ENCODE data around the gene TM4SF5. TPM values are rescaled to one million over a fixed set of nuclear protein-coding genes. Genes with fewer than 3 reads are reported as not detected.

TM4SF5 gene
- total RNA-seq, 2 experiments from 2014 or later = not detected

Other genes starting within 250 kb of the TM4SF5 start
- 100 to 1,000 TPM; 104 to 107 TPM for gene MYBBP1A, start 216.5 kb upstream of the TM4SF5 start, total RNA-seq
- not detected for gene GGT6, start 211.3 kb upstream of the TM4SF5 start, total RNA-seq
- not detected for gene SMTNL2, start 187.4 kb upstream of the TM4SF5 start, total RNA-seq
- gene ALOX15, start 130.2 kb upstream of the TM4SF5 start, total RNA-seq = not detected
- gene PELP1, start 67.7 kb upstream of the TM4SF5 start, total RNA-seq = 100 to 1,000 TPM; 108 to 117 TPM
- 100 to 1,000 TPM; 163 to 176 TPM for gene ARRB2, start 61.3 kb upstream of the TM4SF5 start, total RNA-seq
- 10 to 100 TPM; 19.0 to 23.8 TPM for gene MED11, start 40.5 kb upstream of the TM4SF5 start, total RNA-seq
- not detected for gene ZMYND15, start 32.1 kb upstream of the TM4SF5 start, total RNA-seq
- 1 to 10 TPM; 2.0 to 2.5 TPM for gene CXCL16, start 32.0 kb upstream of the TM4SF5 start, total RNA-seq
- gene VMO1, start 14.5 kb downstream of the TM4SF5 start, total RNA-seq = not detected
- gene GLTPD2, start 17.1 kb downstream of the TM4SF5 start, total RNA-seq = not detected
- 100 to 1,000 TPM; 131 to 139 TPM for gene PSMB6, start 24.3 kb downstream of the TM4SF5 start, total RNA-seq
- gene PLD2, start 35.3 kb downstream of the TM4SF5 start, total RNA-seq = 1 to 10 TPM; 6.2 to 6.8 TPM
- 10 to 100 TPM; 50.8 to 51.5 TPM for gene MINK1, start 61.5 kb downstream of the TM4SF5 start, total RNA-seq
- 1 to 10 TPM; 3.0 to 3.6 TPM for gene C17orf107, start 127.7 kb downstream of the TM4SF5 start, total RNA-seq
- gene CHRNE, start 131.2 kb downstream of the TM4SF5 start, total RNA-seq = under 1 TPM; 0.45 to 0.78 TPM
- not detected for gene GP1BA, start 160.4 kb downstream of the TM4SF5 start, total RNA-seq
- 10 to 100 TPM; 80.8 to 87.0 TPM for gene SLC25A11, start 168.2 kb downstream of the TM4SF5 start, total RNA-seq
- 100 to 1,000 TPM; 144 to 152 TPM for gene RNF167, start 168.4 kb downstream of the TM4SF5 start, total RNA-seq
- 1,000 to 10,000 TPM; 1,726 to 1,759 TPM for gene PFN1, start 176.6 kb downstream of the TM4SF5 start, total RNA-seq
- gene ENO3, start 179.2 kb downstream of the TM4SF5 start, total RNA-seq = 10 to 100 TPM; 31.3 to 34.0 TPM
- gene SPAG7, start 195.9 kb downstream of the TM4SF5 start, total RNA-seq = 10 to 100 TPM; 62.7 to 62.9 TPM
- gene CAMTA2, start 215.8 kb downstream of the TM4SF5 start, total RNA-seq = 10 to 100 TPM; 91.5 to 99.0 TPM
- under 1 TPM in 1 of 2 experiments, not detected in 1; 0.63 TPM for gene INCA1, start 225.6 kb downstream of the TM4SF5 start, total RNA-seq
- gene KIF1C, start 226.1 kb downstream of the TM4SF5 start, total RNA-seq = 10 to 100 TPM; 35.7 to 37.4 TPM

Measured in activated CD8-positive, alpha-beta T cell treated with anti-CD3 and anti-CD28 coated beads for 36 hours (primary cell).